NCI-H748 treated with DMSO at 0.1 percent for 48 hours (cell line): ENCODE data around the gene SRRM1.
A peak's percentile ranks its signal among the peaks of the same experiment; 100 is the strongest.
"Not testable (repeated sequence)": the region's sequence is repeated elsewhere in the genome, so short reads cannot be mapped to it uniquely, and the experiment has no call there.

ENCODE experiments used
- DNase-seq: peaks from one replicate; lab custom pipeline; 2025; lab: John Stamatoyannopoulos, UW

Gene SRRM1

DNA sequence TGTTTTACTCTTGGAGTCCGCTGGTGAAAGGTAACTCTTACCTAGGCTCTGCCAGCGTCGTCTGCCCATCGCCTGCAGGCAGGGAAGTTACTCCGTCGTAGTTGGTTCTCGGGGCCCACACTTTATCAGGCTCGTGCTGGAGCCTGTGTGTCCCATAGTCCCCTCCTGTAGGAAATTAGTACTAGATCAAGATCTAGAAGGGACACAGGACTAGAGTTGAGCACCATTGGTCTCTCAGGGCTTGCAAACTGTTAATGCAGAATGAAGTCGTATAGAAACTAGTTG, 940 bp downstream of the SRRM1 start:
- no peak for DNase-seq

DNA sequence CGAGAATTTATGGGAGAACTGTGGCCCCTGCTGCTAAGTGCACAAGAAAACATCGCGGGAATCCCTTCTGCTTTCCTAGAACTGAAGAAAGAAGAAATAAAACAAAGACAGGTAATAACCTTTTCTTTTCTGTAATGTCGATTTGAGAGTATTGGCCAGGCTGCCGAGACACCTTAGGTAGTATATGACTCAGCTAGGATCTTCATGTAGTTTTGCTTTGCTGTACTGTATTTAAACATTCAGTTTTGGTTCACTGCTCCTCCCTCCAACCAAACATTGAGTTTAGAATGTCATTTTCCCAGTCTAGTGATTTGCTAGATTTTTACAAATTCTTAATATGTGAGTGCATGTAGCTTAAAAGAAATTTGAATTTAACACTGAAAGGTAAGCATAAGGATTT, 5.8 kb downstream of the SRRM1 start:
- DNase-seq: no peak

DNA sequence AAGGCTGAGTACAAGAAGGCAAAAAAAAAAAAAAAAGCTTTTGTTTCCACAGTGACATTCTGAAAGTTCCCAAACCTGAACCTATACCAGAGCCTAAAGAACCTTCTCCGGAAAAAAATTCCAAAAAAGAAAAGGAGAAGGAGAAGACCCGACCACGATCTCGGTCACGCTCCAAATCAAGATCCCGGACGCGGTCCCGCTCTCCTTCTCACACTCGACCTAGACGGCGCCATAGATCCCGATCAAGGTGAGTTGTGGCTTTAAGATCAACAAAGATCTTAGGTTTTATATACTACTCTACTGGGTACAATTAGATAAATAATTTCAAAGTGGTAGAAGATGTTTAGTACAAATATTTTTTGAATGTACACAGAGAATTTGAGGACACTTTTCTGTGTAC, 9.3 kb downstream of the SRRM1 start:
- DNase-seq: no peak

DNA sequence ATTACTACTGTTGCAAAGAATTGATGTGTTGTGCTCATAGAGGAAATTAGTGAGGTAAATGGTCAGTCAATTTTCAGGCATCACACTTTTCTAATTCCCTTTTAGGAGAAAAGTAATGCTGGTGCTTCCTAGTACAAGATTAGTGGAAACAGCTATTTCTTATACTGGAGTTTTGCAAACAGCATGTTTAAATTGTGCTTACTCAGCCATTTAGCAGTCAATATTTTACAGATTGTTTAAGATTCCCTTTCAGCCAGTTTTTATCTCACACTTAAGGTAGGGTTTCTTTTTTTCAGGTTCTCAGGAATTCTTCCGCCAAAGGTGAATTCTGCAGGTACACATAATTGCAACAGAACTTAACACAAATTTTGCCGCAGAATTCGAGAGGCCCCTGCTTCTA, 10.9 kb downstream of the SRRM1 start:
- DNase-seq: no peak

DNA sequence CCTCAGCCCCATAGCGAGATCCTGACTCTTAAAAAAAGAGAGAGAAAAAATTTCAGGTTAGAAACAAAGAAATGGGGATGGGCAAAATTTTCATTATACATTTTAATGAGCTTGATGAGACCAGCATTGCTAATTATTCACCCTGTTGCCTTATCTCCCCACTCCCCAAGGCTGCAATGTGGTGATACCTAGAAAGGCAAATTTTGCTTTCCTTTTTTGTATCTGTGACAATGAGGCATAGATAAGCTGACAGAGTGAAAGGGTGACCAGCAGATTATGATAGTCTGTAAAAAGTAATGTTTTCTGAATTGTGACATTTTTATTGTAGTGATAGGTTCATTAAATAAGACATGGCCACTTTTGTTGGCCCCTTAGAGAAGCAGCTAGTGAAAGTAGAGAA, 12.9 kb downstream of the SRRM1 start:
- no peak for DNase-seq

DNA sequence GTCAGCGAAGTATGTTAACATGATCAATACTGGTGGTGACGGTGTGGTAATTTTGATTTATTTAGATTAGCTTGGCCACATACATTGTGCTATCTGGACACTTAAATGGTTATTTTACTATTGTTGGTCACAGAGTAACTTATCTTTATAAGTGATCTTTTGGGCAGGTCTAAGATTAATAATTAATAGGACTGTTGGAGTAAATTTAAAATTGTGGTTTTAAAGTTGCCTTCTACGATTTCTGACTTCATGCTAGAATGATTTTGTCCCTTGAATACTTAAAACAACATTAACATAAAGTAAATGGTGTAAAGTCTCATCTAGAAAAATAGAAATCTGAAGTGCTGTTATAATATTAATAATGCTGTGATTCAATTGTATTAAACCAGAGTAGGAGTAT, 14.7 kb downstream of the SRRM1 start:
- DNase-seq: no peak

DNA sequence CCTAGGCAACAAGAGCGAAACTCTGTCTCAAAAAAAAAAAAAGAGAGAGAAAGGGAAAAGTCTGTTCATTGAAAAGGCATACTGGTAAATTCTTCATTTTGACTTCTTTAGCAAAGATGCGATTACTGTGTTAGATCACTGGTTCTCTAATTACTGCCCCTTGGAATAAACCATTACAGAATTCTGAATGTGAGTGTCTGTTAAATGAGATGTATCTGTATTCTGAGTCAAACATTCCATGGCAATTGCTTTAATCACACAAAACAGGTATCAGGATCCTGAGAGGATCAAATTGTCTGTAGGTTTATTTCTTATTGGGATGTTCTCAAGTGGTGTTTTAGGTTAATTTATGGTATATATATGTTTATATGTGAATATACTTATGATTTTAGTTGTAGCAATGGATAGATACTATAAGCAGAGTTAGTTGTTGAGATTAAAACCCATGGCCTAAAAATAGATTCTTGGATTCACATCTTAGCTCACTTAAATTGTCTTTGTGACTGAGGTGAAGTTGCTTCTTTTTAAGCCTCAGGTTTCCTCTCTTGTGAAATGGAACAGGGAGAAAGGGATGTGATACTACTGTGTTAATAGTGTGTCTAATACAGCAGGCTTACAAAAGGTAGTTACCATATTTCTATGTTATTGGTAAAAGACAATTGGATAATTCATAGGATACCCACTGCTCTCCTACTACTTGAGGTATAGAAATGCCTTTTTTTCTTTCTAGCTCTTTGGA, 16.2 kb downstream of the SRRM1 start:
- no peak for DNase-seq

DNA sequence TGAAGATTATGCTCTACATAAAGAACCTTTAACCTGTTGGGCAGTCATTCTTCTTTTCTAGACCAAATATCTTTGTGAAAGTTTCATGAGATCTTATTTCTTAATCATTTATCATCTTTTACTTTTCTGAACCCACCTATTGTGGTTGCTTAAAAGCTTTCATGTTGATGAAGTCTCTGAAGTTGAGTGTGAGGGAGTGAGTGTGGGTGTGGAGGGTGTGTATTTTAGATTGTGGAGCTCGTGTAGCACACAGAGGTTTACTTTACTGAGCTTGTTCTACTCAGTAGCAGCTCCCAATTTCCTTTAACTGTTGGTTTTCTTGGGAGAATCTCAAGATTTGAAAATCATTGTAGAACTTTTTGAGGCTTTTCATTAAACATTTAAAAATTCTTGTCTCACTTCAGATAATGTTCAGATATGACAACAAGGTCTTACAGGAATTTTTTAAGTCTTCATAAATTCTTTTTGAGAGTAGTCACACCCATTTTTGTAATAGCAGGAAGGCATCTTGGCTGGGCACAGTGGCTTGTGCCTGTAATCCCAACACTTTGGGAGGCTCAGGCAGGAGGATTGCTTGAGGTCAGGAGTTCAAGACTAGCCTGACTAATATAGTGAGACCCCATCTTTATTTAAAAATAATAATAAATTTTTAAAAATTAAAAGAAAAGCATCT, 17.0 kb downstream of the SRRM1 start:
- DNase-seq: no peak

DNA sequence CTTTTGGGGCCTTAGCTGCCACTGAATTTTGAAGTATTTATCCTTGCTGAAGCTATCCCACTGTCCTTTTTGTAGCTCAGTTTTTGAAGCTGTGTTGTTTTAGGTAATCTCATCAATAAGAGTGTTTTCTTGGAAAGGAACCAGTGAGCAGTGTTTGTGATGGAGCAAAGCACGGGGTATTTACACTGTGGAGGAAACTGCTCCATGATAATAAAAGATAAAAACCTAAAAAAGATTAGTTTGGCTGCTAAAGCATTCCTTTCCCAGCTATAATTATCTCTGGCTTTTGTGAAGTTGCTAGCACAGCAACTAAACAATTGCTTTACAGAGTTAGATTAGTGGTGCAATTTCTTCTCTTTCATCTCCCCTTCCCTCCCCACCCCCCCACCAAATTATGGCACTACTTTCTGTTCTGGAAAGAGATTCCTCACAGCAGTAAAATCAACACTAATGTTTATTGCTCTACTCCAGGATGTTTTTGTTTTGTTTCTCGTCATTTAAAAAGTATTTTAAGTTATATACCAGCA, 21.5 kb downstream of the SRRM1 start:
- DNase-seq: no peak

DNA sequence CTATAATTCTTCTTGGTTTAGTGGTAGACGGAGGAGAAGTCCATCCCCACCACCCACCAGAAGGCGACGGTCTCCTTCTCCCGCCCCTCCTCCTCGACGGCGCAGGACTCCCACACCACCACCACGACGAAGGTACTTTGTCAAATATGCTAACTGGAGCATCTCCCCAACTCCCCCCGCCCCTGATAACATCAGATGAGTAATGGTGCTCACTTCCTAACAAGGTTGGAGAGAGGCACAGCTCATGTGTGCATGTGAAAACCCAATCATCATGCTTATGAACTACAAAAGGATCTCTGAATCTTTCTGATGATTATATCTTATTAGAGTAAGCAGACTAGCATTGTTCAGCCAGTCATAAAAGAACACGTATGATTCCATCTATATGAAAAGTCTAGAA, 23.7 kb downstream of the SRRM1 start:
- DNase-seq: no peak

DNA sequence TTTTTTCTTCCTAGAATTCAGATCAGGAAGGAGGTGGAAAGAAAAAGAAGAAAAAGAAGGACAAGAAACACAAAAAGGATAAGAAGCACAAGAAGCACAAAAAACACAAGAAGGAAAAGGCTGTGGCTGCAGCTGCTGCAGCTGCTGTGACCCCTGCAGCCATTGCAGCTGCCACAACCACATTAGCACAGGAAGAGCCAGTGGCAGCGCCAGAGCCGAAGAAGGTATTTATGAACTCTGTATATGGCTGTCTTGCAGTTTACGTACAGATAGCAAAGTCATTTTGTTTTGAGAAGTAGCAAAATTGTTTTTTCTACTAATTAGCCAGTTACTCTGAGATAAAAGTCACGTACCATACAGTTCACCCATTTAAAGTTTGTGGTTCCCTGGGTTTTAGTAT, 28.3 kb downstream of the SRRM1 start:
- not testable (repeated sequence) for DNase-seq

DNA sequence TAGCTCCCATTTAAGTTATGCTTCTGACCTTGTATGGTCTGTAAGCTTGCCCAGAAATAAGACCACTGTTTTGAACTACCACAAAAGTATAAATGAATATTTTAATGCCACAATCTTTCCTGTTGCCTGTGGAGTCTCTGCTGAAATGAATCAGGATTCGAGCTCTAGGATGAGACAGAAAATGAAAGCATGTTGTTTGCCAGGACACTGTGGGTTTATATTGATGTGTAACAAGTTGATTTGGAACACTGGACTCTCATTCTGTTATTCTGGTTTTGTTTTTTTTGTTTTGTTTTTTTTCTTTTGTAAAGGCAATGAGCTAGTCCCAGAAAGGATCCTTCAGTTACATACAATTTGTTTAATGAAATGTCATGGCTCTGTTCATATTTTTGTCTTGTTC, 29.6 kb downstream of the SRRM1 start:
- DNase-seq: not testable (repeated sequence)

DNA sequence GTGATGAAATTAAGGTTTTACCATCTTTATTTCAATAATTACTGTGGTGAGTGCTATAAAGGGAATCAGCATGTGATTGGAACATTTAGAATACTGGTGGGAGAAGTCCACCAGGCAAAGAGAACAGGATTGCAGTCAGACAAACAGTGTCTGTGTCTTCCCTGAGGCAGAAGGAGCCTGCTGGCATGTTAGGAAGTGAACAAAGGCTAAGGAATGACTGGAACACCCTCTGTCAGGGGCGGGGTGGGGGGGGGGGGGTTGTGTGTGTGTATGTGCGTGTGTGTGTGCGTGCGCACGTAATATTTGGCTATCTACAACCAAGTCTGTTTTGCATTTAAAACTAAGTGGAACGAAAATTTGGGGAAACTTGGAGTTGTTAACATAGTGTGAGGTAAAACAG, 30.2 kb downstream of the SRRM1 start:
- DNase-seq: no peak

DNA sequence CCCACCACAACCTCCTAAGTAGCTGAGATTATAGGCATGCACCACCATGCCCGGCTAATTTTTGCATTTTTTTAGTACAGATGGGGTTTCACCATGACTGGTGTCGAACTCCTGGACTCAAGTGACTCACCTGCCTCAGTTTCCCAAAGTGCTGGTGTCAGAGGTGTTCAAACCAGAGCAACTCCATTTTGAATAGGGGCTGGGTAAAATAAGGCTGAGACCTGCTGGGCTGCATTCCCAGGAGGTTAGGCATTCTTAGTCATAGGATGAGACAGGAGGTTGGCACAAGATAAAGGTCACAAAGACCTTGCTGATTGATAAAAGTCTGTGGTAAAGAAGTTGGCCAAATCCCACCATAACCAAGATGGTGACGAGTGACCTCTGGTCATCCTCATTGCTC, 35.3 kb downstream of the SRRM1 start:
- DNase-seq: not testable (repeated sequence)

DNA sequence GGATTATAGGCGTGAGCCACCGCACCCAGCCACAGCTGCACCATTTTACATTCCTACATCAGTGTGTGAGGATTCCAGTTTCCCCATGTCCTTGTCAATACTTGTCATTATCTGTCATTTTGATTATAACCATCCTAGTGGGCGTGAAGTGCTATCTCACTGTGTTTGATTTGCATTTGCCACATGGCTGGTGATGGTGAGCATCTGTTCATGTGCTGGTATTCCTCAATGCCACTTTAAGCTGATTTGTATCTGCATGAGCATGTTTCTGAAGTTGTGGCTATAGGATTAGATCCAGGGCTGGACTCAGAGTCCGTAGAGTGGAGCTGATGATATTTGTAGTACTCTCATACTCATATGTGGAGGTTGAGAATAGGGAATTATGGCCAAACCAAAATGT, 36.6 kb downstream of the SRRM1 start:
- no peak for DNase-seq

DNA sequence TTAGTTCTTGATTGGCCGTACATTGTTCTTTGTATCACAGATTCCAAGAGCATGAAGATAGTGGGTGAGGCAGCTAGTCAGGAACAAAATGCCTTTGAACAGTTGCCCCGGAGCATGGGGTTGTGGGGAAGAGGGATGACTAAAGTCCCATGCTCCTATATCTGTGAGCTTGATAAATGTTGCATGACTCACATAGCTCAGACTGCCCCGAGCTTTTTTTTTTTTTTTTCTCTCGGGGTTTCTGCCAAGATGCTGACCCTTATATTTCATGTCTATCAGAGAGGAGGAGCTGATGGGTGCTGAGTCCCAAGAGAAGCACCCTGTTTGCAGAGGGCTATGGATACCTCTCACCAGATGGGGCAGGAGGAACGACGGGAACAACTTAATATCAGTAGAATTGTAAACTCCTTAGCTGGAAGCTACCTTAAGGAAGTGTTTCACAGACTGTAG, 40.6 kb downstream of the SRRM1 start:
- DNase-seq: no peak

DNA sequence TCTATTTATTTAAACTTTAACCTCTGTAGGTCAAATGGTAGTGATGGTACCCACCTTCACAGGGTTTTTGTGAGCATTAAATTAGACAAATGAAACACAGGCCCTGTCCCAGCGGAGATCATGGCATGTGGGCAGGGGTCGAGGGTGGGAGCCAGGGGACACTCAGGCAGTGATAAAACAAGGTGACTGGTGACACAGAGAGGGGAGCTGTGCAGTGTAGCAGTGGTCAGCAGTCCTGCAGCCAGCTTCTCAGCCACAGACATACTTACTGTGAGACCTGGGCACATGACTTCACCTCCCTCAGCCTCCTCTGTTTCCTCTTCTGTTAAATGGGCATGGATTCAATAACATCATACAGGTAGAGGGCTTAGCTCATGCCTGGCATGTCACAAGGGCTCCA, 44.9 kb downstream of the SRRM1 start:
- DNase-seq: no peak

DNA sequence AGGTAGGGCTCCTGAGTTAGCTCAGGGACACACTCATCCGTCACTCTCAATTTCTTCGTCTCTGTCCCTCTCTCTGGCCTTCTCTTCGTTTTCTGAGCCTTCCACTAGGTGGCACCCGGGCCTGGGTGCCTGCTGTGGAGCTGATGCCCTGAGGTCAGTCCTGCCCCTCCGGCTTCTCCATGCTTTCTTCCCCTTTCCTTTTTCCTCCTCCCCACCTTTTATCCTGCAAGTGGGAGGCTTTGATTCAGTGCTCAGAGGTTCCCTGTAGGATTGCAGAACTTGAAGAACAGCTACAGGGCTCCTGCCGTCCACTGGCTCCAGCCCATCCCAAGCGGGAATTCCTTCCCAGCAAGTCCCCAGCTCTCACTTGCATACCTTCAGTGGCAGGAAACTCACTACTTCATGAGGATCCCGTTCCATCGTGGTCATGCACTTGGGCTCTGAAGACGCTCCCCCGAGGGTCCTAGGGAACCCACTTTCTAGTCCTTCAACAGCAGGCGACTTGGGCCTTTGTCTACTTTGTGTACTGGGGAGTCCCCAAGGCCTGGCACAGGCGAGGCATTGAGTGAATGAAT, 45.6 kb downstream of the SRRM1 start:
- DNase-seq: peak; percentile 32

DNA sequence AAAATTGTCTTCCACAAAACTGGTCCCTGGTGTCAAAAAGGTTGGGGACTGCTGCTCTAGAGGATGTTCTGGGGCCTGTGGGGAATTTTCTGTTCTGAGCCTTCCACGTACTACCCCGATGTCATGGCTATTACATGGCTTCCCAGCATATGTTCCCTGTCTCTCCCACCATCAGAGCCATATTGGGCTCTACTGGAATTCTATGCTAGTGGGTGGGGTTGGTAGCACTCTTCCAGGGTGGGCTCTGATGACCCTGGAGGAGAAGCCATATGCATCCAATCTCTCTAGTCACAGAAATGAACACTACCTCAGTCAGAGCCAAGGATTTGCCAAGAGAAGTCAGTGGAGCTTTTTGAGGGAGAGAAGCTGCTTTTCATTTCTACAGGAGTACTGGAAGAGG, 47.9 kb downstream of the SRRM1 start:
- no peak for DNase-seq

DNA sequence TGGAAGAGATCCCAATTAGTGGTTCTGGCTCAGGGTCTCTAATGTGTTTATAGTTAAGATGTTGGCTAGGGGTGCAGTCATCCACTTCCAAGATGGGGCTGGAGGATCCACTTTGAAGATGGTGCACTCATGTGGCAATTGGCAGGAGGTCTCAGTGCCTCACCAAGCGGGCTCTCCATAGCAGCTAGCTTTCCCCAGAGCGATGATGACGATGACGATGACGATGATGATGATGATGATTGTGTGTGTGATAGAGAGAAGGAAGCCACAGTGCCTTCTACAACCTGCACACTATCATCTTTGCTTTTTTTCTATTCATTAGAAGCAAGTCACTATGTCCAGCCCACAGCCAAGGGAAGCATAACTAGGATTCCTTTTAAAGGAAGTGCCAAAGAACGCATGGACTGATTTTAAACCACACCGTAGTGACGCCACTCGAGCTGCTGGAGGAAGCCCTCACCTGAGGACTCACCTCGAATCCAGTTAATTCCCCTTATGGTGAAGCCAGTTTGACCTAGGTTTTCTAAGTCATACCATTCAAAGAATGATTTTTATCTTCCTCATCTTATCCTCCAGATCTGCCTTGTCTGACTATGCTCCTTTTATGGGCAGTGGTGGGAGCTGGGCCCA, 49.4 kb downstream of the SRRM1 start:
- DNase-seq: no peak

DNA sequence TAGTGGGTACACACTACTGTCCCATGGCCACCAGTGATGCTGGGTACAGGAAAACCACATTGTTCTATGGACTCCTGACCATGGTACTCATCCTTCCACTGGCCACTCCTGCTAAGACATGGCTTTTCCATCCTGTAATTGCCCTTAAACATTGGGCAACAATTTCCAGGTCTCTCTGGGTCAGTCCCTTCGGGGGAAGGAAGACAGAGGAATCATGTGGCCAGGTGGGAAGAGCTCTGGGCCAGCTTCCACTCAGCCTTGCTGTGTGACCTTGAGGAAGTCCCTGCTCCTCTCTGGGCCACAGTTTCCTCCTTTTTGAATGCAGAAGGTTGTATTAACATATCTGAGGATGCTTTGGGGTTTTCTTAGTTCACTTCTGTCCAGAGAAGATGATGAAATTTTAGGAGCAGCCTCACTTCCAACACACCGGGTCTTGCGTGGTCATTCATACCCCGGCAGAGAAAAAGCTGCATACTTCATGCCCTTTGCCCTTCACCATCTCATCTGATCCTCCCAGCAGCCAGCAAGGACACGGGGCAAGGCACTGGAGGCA, 50.8 kb downstream of the SRRM1 start:
- no peak for DNase-seq

DNA sequence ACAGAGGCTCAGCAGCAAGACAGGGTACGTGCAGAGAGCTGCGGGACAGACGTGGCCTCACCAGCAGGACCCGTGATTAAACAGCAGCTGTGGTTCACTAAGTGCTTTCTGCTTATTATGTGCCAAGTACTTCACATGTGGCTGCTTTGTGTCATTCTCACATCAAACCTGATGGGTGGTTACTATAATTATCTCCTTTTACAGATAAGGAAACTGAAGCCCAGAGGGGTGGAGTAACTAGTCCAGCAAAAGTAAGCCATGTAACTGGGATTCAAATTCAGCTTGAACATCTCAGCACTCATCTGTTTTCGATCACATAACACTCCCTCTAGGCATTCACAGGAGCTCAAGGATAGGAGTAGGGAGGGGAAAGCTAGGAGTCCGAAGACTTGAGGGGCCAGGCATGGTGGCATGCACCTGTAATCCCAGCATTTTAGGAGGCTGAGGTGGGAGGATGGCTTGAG, 51.3 kb downstream of the SRRM1 start:
- peak; percentile 51 for DNase-seq
